Vagina (tissue), 2 donors: ENCODE data around the gene AVPR2. TPM values are rescaled to one million over a fixed set of nuclear protein-coding genes. Genes with fewer than 3 reads are reported as not detected.

Source experiments
- DNase-seq, 2 donors: peaks; one replicate each; pipeline ENCODE4 v3.0.0-alpha.2; 2017; ENCODE audit errors: extremely low spot score in 2 of 2
- H3K27ac ChIP-seq: fragments of 200-600 bp; sonication (generic); one replicate; pipeline ENCODE4 v1.5.1; 2019
- H3K27me3 ChIP-seq: fragments of 200-600 bp; sonication (generic); one replicate; pipeline ENCODE4 v1.5.1; 2019
- H3K36me3 ChIP-seq, 2 donors: fragments of 200-600 bp; sonication (generic); one replicate each; pipeline ENCODE4 v1.5.1; 2017 to 2019
- H3K4me1 ChIP-seq: fragments of 200-600 bp; sonication (generic); one replicate; pipeline ENCODE4 v1.5.1; 2019
- H3K4me3 ChIP-seq, 2 donors: fragments of 200-600 bp; sonication (generic); 1 replicate in 1 of 2; 2 replicates in 1 of 2; pipeline ENCODE4 v1.5.1; 2016 to 2019
- H3K9me3 ChIP-seq: fragments of 200-600 bp; sonication (generic); one replicate; pipeline ENCODE4 v1.5.1; 2019
- POLR2A ChIP-seq, 2 donors: fragments of 450-650 bp; IDR thresholded peaks; one replicate each; pipeline ENCODE4 v1.6.1; 2017; ENCODE audit warnings: antibody characterized with exemption in 2 of 2, mild to moderate bottlenecking in 2 of 2, moderate library complexity in 2 of 2
- POLR2AphosphoS5 ChIP-seq, 2 donors: sonication (generic); formaldehyde crosslinking; IDR thresholded peaks; one replicate each; pipeline ENCODE4 v1.9.0; 2017; ENCODE audit warnings: antibody characterized with exemption in 2 of 2, mild to moderate bottlenecking in 2 of 2, low read depth in 1 of 2; ENCODE audit not compliant: insufficient read depth in 1 of 2
- intact Hi-C: fragments of 100-400 bp; cut with DNase I; formaldehyde crosslinking; loops from one replicate; pipeline ENCODE4 v1.15.1; 2023
- total RNA-seq: library from RNA; depleted of rRNA; stranded (reverse); fragments of >200 nt; gene quantifications from one replicate; pipeline ENCODE4 v1.2.3, GENCODE V29; 2016
- TF ChIP-seq, protein P1 (sequence below), 3 experiments: fragments of 450-650 bp in 2 of 3; fragments of 200-600 bp in 1 of 3; sonication (generic) in 1 of 3; IDR thresholded peaks; one replicate each; pipeline ENCODE4 v1.5.1; 2017 to 2019; ENCODE audit warnings: antibody characterized with exemption in 3 of 3, mild to moderate bottlenecking in 2 of 3, moderate library complexity in 2 of 3

AVPR2 gene
- total RNA-seq, 1 donor from 2014 or later: 4.9 TPM

DNA sequence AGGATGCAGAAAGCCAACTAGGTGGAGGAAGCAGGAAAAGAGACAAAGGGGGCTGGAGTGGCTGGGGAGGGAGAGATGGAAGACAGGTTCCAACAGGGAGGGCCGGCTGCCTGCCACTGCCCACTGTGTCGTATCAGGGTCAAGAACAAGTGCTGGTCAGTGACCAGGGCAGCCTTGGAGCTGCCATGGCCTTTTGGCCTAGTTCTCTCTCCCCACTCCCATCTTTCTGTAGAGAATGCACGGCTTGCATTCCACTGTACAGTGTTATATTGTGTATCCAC lies 30.4 kb upstream of the AVPR2 start:
- Histone ChIP-seq H3K9me3 (no peaks in the 10 kb centered on the region), H3K27me3 (no peaks in the 10 kb centered on the region), H3K4me1 (no peaks in the 10 kb centered on the region), H3K36me3 (no peaks in the 10 kb centered on the region), H3K4me3 (no peak overlapping the region), H3K27ac (no peak overlapping the region)
- intact Hi-C loops: no loop called here
- TF ChIP-seq POLR2A (IDR thresholded peaks at IDR 0.05) (no peak), POLR2AphosphoS5 (IDR thresholded peaks at IDR 0.05; ENCODE audit: insufficient read depth in 1 of 2, low read depth in 1 of 2) (no peak)
- TF ChIP-seq, protein P1, sequence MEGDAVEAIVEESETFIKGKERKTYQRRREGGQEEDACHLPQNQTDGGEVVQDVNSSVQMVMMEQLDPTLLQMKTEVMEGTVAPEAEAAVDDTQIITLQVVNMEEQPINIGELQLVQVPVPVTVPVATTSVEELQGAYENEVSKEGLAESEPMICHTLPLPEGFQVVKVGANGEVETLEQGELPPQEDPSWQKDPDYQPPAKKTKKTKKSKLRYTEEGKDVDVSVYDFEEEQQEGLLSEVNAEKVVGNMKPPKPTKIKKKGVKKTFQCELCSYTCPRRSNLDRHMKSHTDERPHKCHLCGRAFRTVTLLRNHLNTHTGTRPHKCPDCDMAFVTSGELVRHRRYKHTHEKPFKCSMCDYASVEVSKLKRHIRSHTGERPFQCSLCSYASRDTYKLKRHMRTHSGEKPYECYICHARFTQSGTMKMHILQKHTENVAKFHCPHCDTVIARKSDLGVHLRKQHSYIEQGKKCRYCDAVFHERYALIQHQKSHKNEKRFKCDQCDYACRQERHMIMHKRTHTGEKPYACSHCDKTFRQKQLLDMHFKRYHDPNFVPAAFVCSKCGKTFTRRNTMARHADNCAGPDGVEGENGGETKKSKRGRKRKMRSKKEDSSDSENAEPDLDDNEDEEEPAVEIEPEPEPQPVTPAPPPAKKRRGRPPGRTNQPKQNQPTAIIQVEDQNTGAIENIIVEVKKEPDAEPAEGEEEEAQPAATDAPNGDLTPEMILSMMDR (IDR thresholded peaks at IDR 0.05): no peak
- DNase-seq: no peak

DNA sequence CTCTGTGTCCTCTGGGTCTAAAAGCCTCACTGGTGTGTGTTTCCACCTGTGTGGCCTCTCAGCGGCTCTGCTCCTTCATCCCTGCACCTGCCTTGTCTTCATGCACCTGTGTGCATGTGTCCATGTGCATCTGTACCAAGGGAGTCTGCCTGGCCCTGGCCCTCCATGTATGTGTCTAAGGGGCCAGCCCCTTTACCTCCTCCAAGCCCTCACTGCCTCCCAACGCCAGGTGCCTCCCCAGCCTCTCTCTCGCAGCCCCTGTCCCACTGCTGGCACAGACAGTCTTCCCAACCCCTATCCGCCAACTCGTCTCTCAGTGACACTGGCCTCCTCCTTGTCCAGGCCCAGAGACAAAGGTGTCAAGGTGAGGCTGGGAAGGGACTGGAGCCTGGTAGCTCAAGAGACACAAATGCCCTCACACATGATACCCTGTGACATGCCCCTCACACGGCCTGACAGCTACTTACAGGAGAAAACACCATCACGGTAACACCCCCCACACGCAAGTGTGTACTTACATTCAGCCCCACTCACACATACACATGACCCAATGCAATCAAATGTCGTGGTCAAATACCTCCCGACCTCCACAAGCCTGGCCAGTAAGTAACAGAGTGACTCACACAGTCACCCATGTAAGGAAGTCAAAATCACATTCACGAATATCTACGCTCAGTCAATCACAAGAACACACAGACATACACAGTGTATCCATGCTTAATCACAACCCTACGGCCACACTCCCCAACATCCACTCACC lies 29.9 kb upstream of the AVPR2 start:
- no peak overlapping the region for H3K4me3 ChIP-seq
- H3K9me3 ChIP-seq: no peaks in the 10 kb centered on the region
- intact Hi-C loops: no loop called here
- DNase-seq: no peak
- H3K4me1 ChIP-seq: no peaks in the 10 kb centered on the region
- no peaks in the 10 kb centered on the region for H3K36me3 ChIP-seq
- no peak overlapping the region for H3K27ac ChIP-seq
- TF ChIP-seq, protein P1 (IDR thresholded peaks at IDR 0.05): no peak
- no peak for TF ChIP-seq POLR2AphosphoS5 (IDR thresholded peaks at IDR 0.05; ENCODE audit: insufficient read depth in 1 of 2, low read depth in 1 of 2)
- no peak for TF ChIP-seq POLR2A (IDR thresholded peaks at IDR 0.05)
- H3K27me3 ChIP-seq: no peaks in the 10 kb centered on the region

DNA sequence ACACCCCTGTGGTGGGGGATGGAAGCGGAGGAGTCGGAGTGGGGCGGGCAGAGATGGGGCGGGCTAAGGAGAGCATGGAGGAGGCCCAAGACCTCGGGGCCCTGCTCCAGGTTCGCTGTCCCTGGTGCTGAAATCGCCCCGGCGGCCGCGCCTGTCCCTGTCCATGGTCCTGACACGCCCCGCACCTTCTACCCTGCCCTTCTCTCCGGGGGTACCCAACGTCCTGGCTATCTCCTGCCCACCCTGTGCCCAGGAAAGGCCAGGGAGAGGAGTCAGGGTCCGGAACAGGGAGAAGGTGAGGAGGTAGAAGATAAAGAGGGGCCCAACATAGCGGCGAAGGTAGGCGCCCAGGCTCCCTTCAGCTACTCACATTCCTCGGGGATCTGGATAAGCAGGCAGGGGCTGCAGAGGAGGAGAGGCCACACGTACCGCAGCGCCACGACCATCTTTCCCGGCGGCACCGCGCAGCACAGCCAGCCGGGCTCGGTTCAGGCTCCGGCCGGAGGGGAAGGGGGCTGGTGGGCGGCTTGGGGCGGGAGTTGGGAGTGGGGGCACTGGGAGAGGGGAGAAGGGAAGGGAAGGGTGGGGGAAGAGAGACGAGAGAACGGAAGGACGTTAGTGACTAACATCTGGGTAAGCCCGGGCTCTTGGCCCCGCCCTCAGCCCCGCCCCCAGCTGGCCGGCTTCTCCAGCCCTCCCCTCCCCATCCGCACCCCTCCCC lies 28.9 kb upstream of the AVPR2 start:
- no peaks in the 10 kb centered on the region for H3K9me3 ChIP-seq
- H3K27ac ChIP-seq: no peak overlapping the region
- intact Hi-C loops: no loop called here
- no peak for DNase-seq
- no peak overlapping the region for H3K4me3 ChIP-seq
- H3K4me1 ChIP-seq: no peaks in the 10 kb centered on the region
- TF ChIP-seq POLR2A (IDR thresholded peaks at IDR 0.05) (no peak), POLR2AphosphoS5 (IDR thresholded peaks at IDR 0.05; ENCODE audit: insufficient read depth in 1 of 2, low read depth in 1 of 2) (peak in 1 of 2 donors; percentile 12)
- TF ChIP-seq, protein P1 (IDR thresholded peaks at IDR 0.05): no peak
- no peaks in the 10 kb centered on the region for H3K36me3 ChIP-seq
- no peaks in the 10 kb centered on the region for H3K27me3 ChIP-seq

DNA sequence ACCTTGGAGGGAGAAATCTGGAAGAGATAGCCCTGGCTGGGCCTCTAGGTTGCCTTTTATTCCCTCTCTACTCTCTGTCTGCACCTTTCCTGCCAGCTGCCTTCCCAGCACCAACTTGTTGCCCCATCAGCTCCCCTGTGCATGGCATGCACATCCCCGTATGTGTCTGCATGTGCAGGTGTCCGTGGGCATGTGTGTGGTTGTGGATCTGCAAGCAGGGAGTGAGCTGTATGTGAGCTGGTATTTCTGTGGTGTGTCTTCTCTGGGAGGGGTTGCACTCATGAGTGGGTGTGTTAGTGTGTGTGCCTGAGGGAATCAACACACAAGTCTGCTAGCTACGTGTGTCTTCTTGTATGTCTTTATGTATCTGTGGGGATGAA lies 28.4 kb upstream of the AVPR2 start:
- Histone ChIP-seq H3K36me3 (no peaks in the 10 kb centered on the region), H3K4me3 (no peak overlapping the region), H3K27ac (no peak overlapping the region), H3K27me3 (no peaks in the 10 kb centered on the region), H3K4me1 (no peaks in the 10 kb centered on the region), H3K9me3 (no peaks in the 10 kb centered on the region)
- intact Hi-C loops: no loop called here
- TF ChIP-seq POLR2A (IDR thresholded peaks at IDR 0.05) (no peak), POLR2AphosphoS5 (IDR thresholded peaks at IDR 0.05; ENCODE audit: insufficient read depth in 1 of 2, low read depth in 1 of 2) (no peak)
- TF ChIP-seq, protein P1 (IDR thresholded peaks at IDR 0.05): no peak
- DNase-seq: no peak
